Gastrocnemius medialis (tissue), 4 donors: ENCODE measurements around the gene GRIA3.

Experiments used
- POLR2A ChIP-seq, 2 donors: fragments of 450-650 bp; IDR thresholded peaks; one replicate each; pipeline ENCODE4 v1.6.1; 2017; ENCODE audit warnings: antibody characterized with exemption in 2 of 2, mild to moderate bottlenecking in 2 of 2, moderate library complexity in 2 of 2
- TF ChIP-seq, protein P1 (sequence below), 5 experiments: fragments of 450-650 bp in 3 of 5; fragments of 200-600 bp in 2 of 5; sonication (generic) in 2 of 5; IDR thresholded peaks in 4 of 5; conservative IDR thresholded peaks in 1 of 5; 1 replicate in 4 of 5; 2 replicates in 1 of 5; pipeline ENCODE4 v1.5.1; 2016 to 2019; ENCODE audit warnings: antibody characterized with exemption in 5 of 5, mild to moderate bottlenecking in 3 of 5, moderate library complexity in 3 of 5

GRCh38 chrX:123475068-123475724 is 291.1 kb downstream of the GRIA3 start:
- TF ChIP-seq, protein P1, sequence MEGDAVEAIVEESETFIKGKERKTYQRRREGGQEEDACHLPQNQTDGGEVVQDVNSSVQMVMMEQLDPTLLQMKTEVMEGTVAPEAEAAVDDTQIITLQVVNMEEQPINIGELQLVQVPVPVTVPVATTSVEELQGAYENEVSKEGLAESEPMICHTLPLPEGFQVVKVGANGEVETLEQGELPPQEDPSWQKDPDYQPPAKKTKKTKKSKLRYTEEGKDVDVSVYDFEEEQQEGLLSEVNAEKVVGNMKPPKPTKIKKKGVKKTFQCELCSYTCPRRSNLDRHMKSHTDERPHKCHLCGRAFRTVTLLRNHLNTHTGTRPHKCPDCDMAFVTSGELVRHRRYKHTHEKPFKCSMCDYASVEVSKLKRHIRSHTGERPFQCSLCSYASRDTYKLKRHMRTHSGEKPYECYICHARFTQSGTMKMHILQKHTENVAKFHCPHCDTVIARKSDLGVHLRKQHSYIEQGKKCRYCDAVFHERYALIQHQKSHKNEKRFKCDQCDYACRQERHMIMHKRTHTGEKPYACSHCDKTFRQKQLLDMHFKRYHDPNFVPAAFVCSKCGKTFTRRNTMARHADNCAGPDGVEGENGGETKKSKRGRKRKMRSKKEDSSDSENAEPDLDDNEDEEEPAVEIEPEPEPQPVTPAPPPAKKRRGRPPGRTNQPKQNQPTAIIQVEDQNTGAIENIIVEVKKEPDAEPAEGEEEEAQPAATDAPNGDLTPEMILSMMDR (IDR thresholded peaks at IDR 0.05 in 4 of 5, conservative IDR thresholded peaks at IDR 0.05 in 1 of 5): no peak
- no peak for TF ChIP-seq POLR2A (IDR thresholded peaks at IDR 0.05)
